ENCODE data around the gene OXCT1. TPM values are rescaled to one million over a fixed set of nuclear protein-coding genes. Genes with fewer than 3 reads are reported as not detected.

OXCT1 gene
- total and polyA plus RNA-seq, 9 of the 15 experiments (the other 6 are each of a cell fraction or from before 2014, with no cell fraction given) = 24.7 to 61.2 (median 41.9) TPM

- TF ChIP-seq NONO (IDR thresholded peaks at IDR 0.05; ENCODE audit: low read depth in 2 of 2, low read length in 1 of 2) = peak in 1 of 2 experiments; percentile 62; a peak in 1 of 4 replicates
These were observed at the start of gene OXCT1 (continued) for GRCh38 chr5:41869724-41870626.

DNA sequence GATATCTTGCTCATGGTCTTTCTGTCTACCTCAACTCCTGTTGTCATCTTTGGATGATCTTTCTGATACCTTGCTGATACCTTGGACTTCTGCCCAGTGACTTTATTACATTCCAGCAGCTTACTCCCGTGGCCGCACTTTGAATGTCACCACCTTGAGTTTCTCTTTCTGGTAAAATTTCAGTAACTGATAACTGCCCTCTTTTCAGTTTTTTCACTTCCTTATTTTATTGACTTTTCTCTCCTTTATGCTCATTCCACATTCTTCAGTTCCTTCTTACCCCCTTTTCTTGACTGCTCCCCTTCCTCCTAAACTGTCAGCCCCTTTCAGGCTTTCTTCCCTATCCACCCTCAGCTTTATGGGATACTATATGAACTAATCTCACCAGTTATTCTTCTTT is 47.9 kb upstream of the OXCT1 start:
- H3K9me3 ChIP-seq (replicated peaks; ENCODE audit: control insufficient read depth, insufficient read depth, low read depth, low read length) = no peaks in the 10 kb centered on the region
- ChIA-PET CTCF (ENCODE audit: low intra/inter-chr PET ratio) (no interaction called here), POLR2A (interaction anchor here (2.2 kb wide), 1 partner anchor 14 kb away, joined by 5 read pairs; the partner anchor contains the start of gene RIMOC1)
- WGBS (ENCODE audit: insufficient coverage, low coverage, missing lambda C conversion rate) = 75% methylated on average over 2 of the region's 2 CpGs
- no peaks in the 10 kb centered on the region for H3K79me2 ChIP-seq (ENCODE audit: control insufficient read depth, insufficient read depth, low read length)
- ATAC-seq (no peak), FAIRE-seq (no peak), DNase-seq (ENCODE audit: extremely low read depth in 1 of 4, low spot score in 3 of 4) (no peak)
- no peak overlapping the region for H2AFZ ChIP-seq (ENCODE audit: low read depth, low read length)
- H3K4me2 ChIP-seq (ENCODE audit: insufficient read depth, low read length) = no peak overlapping the region
- no peaks in the 10 kb centered on the region for H4K20me1 ChIP-seq (replicated peaks; ENCODE audit: control insufficient read depth, insufficient read depth, low read length)
- H3K4me1 ChIP-seq (replicated peaks in 1 of 2; ENCODE audit: control insufficient read depth in 2 of 2, insufficient read depth in 2 of 2, low read length in 2 of 2) = no peaks in the 10 kb centered on the region
- H3K9ac ChIP-seq (ENCODE audit: insufficient read depth in 1 of 2, low read depth in 2 of 2, low read length in 2 of 2) = no peak overlapping the region
- in situ Hi-C loops (cut with MboI) (no loop called here), intact Hi-C loops (cut with micrococcal nuclease) (no loop called here)
- no peaks in the 10 kb centered on the region for H3K27me3 ChIP-seq (ENCODE audit: control insufficient read depth in 2 of 2, insufficient read depth in 2 of 2, low read length in 2 of 2)
- TF ChIP-seq, protein P1, sequence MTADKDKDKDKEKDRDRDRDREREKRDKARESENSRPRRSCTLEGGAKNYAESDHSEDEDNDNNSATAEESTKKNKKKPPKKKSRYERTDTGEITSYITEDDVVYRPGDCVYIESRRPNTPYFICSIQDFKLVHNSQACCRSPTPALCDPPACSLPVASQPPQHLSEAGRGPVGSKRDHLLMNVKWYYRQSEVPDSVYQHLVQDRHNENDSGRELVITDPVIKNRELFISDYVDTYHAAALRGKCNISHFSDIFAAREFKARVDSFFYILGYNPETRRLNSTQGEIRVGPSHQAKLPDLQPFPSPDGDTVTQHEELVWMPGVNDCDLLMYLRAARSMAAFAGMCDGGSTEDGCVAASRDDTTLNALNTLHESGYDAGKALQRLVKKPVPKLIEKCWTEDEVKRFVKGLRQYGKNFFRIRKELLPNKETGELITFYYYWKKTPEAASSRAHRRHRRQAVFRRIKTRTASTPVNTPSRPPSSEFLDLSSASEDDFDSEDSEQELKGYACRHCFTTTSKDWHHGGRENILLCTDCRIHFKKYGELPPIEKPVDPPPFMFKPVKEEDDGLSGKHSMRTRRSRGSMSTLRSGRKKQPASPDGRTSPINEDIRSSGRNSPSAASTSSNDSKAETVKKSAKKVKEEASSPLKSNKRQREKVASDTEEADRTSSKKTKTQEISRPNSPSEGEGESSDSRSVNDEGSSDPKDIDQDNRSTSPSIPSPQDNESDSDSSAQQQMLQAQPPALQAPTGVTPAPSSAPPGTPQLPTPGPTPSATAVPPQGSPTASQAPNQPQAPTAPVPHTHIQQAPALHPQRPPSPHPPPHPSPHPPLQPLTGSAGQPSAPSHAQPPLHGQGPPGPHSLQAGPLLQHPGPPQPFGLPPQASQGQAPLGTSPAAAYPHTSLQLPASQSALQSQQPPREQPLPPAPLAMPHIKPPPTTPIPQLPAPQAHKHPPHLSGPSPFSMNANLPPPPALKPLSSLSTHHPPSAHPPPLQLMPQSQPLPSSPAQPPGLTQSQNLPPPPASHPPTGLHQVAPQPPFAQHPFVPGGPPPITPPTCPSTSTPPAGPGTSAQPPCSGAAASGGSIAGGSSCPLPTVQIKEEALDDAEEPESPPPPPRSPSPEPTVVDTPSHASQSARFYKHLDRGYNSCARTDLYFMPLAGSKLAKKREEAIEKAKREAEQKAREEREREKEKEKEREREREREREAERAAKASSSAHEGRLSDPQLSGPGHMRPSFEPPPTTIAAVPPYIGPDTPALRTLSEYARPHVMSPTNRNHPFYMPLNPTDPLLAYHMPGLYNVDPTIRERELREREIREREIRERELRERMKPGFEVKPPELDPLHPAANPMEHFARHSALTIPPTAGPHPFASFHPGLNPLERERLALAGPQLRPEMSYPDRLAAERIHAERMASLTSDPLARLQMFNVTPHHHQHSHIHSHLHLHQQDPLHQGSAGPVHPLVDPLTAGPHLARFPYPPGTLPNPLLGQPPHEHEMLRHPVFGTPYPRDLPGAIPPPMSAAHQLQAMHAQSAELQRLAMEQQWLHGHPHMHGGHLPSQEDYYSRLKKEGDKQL (CRISPR knock-in tag; IDR thresholded peaks at IDR 0.05; ENCODE audit: borderline replicate concordance) = no peak
- TF ChIP-seq TRIM24 (IDR thresholded peaks at IDR 0.05) (no peak), ZNF696 (CRISPR knock-in tag; conservative IDR thresholded peaks at IDR 0.05) (no peak), CHD1 (IDR thresholded peaks at IDR 0.05; ENCODE audit: low read length) (no peak), ZNF263 (CRISPR knock-in tag; IDR thresholded peaks at IDR 0.05; ENCODE audit: borderline replicate concordance) (no peak), HES1 (IDR thresholded peaks at IDR 0.05; ENCODE audit: low read depth) (no peak), ZNF280B (CRISPR knock-in tag; IDR thresholded peaks at IDR 0.05) (no peak), ZNF311 (CRISPR knock-in tag; IDR thresholded peaks at IDR 0.05) (no peak), BHLHE40 (IDR thresholded peaks at IDR 0.05; ENCODE audit: low read length) (no peak), NR2F6 (CRISPR knock-in tag; IDR thresholded peaks at IDR 0.05) (no peak), ZNF584 (CRISPR knock-in tag; IDR thresholded peaks at IDR 0.05; ENCODE audit: low read depth) (no peak), GATAD2A (IDR thresholded peaks at IDR 0.05) (no peak)
- H3K4me3 ChIP-seq = no peak overlapping the region
- no peaks in the 10 kb centered on the region for H3K9me1 ChIP-seq (ENCODE audit: control insufficient read depth, insufficient read depth, low read length)
- H3K27ac ChIP-seq (ENCODE audit: extremely low read depth, low read depth, low read length) = no peak overlapping the region
- peaks cover 95% of the 10 kb centered on the region for H3K36me3 ChIP-seq (ENCODE audit: control insufficient read depth, insufficient read depth, low read length)
- no TSS peak for BruUV-seq (replicated peaks)

Data from K562 (cell line).